ENCODE measurements around the gene XRN1. TPM values are rescaled to one million over a fixed set of nuclear protein-coding genes. Genes with fewer than 3 reads are reported as not detected.

Gene XRN1
- total RNA-seq, 1 donor = 164 TPM

- H3K4me1 ChIP-seq (ENCODE audit: insufficient read depth, low read length) = peaks cover 69% of the 10 kb centered on the region
- no peaks in the 10 kb centered on the region for H3K9me3 ChIP-seq (ENCODE audit: low read depth, low read length)
- H3K27me3 ChIP-seq (ENCODE audit: insufficient read depth, low read length) = no peaks in the 10 kb centered on the region
- no peak overlapping the region for H3K4me3 ChIP-seq (ENCODE audit: low read length)
Measured at GRCh38 chr3:142274908-142275307, 172.9 kb downstream of the XRN1 start.

- no peak overlapping the region for H3K4me3 ChIP-seq (ENCODE audit: low read length)
- no peaks in the 10 kb centered on the region for H3K27me3 ChIP-seq (ENCODE audit: insufficient read depth, low read length)
- H3K9me3 ChIP-seq (ENCODE audit: low read depth, low read length) = no peaks in the 10 kb centered on the region
- peaks cover 71% of the 10 kb centered on the region for H3K4me1 ChIP-seq (ENCODE audit: insufficient read depth, low read length)
Measured at GRCh38 chr3:142273501-142273900, 174.3 kb downstream of the XRN1 start.

- Histone ChIP-seq H3K27me3 (ENCODE audit: insufficient read depth, low read length) (no peaks in the 10 kb centered on the region), H3K4me1 (ENCODE audit: insufficient read depth, low read length) (peaks cover 64% of the 10 kb centered on the region), H3K4me3 (ENCODE audit: low read length) (no peak overlapping the region), H3K9me3 (ENCODE audit: low read depth, low read length) (no peaks in the 10 kb centered on the region)
Measured at GRCh38 chr3:142272200-142272891, 175.5 kb downstream of the XRN1 start.

GRCh38 chr3:142270407-142270806 lies 177.4 kb downstream of the XRN1 start:
- H3K4me3 ChIP-seq (ENCODE audit: low read length) = no peak overlapping the region
- peaks cover 44% of the 10 kb centered on the region for H3K4me1 ChIP-seq (ENCODE audit: insufficient read depth, low read length)
- H3K27me3 ChIP-seq (ENCODE audit: insufficient read depth, low read length) = no peaks in the 10 kb centered on the region
- H3K9me3 ChIP-seq (ENCODE audit: low read depth, low read length) = no peaks in the 10 kb centered on the region

- H3K9me3 ChIP-seq (ENCODE audit: low read depth, low read length) = no peaks in the 10 kb centered on the region
- no peaks in the 10 kb centered on the region for H3K27me3 ChIP-seq (ENCODE audit: insufficient read depth, low read length)
- H3K4me3 ChIP-seq (ENCODE audit: low read length) = no peak overlapping the region
- H3K4me1 ChIP-seq (ENCODE audit: insufficient read depth, low read length) = peaks cover 38% of the 10 kb centered on the region
Measured at GRCh38 chr3:142269767-142270166, 178.1 kb downstream of the XRN1 start.

GRCh38 chr3:142268426-142268825 lies 179.4 kb downstream of the XRN1 start:
- Histone ChIP-seq H3K4me1 (ENCODE audit: insufficient read depth, low read length) (peaks cover 35% of the 10 kb centered on the region), H3K9me3 (ENCODE audit: low read depth, low read length) (no peaks in the 10 kb centered on the region), H3K27me3 (ENCODE audit: insufficient read depth, low read length) (no peaks in the 10 kb centered on the region), H3K4me3 (ENCODE audit: low read length) (no peak overlapping the region)

- Histone ChIP-seq H3K4me3 (ENCODE audit: low read length) (no peak overlapping the region), H3K4me1 (ENCODE audit: insufficient read depth, low read length) (peaks cover 37% of the 10 kb centered on the region), H3K27me3 (ENCODE audit: insufficient read depth, low read length) (no peaks in the 10 kb centered on the region)
Measured at GRCh38 chr3:142267269-142267668, 180.6 kb downstream of the XRN1 start.

GRCh38 chr3:142263112-142263511 lies 184.7 kb downstream of the XRN1 start:
- Histone ChIP-seq H3K4me3 (ENCODE audit: low read length) (no peak overlapping the region), H3K9me3 (ENCODE audit: low read depth, low read length) (no peaks in the 10 kb centered on the region), H3K4me1 (ENCODE audit: insufficient read depth, low read length) (peaks cover 5% of the 10 kb centered on the region), H3K27me3 (ENCODE audit: insufficient read depth, low read length) (no peaks in the 10 kb centered on the region)

More at GRCh38 chr3:142267269-142267668, 180.6 kb downstream of the XRN1 start:
- no peaks in the 10 kb centered on the region for H3K9me3 ChIP-seq (ENCODE audit: low read depth, low read length)

GRCh38 chr3:142259359-142259758 lies 188.5 kb downstream of the XRN1 start:
- no peaks in the 10 kb centered on the region for H3K27me3 ChIP-seq (ENCODE audit: insufficient read depth, low read length)

GRCh38 chr3:142256712-142257333 lies 191.0 kb downstream of the XRN1 start:
- Histone ChIP-seq H3K9me3 (ENCODE audit: low read depth, low read length) (no peaks in the 10 kb centered on the region), H3K27me3 (ENCODE audit: insufficient read depth, low read length) (no peaks in the 10 kb centered on the region)

More at GRCh38 chr3:142259359-142259758, 188.5 kb downstream of the XRN1 start:
- no peaks in the 10 kb centered on the region for H3K9me3 ChIP-seq (ENCODE audit: low read depth, low read length)
- no peak overlapping the region for H3K4me3 ChIP-seq (ENCODE audit: low read length)
- peaks cover 5% of the 10 kb centered on the region for H3K4me1 ChIP-seq (ENCODE audit: insufficient read depth, low read length)

More at GRCh38 chr3:142256712-142257333, 191.0 kb downstream of the XRN1 start:
- H3K4me3 ChIP-seq (ENCODE audit: low read length) = no peak overlapping the region
- no peaks in the 10 kb centered on the region for H3K4me1 ChIP-seq (ENCODE audit: insufficient read depth, low read length)

Other genes starting within 250 kb of the XRN1 start
- 14.7 TPM for gene GK5, start 222.5 kb downstream of the XRN1 start, total RNA-seq
- gene ATR, start 130.7 kb upstream of the XRN1 start, total RNA-seq = 44.2 TPM
- gene PLS1, start 148.4 kb upstream of the XRN1 start, total RNA-seq = 1.2 TPM